HCT116 (cell line): ENCODE data around the gene CKM.

Experiments used
- MAX ChIP-seq: IDR thresholded peaks from 2 replicates; pipeline ENCODE4 v1.6.1; 2012
- POLR2A ChIP-seq: IDR thresholded peaks from 2 replicates; pipeline ENCODE4 v1.7.0; 2011; ENCODE audit warnings: borderline replicate concordance; ENCODE audit not compliant: insufficient read depth, insufficient read length; ENCODE audit errors: extremely low read depth

GRCh38 chr19:45347570-45348366, 25.1 kb upstream of the CKM start:
- TF ChIP-seq MAX (no peak), POLR2A (no peak)
